HepG2 (cell line): Measurements from ENCODE around the gene PARD3. TPM values are rescaled to one million over a fixed set of nuclear protein-coding genes. Genes with fewer than 3 reads are reported as not detected.

Experiments used
- ATAC-seq: fragments of 200-7000 bp; cut with Tn5 transposase; 3 replicates; pipeline ENCODE4 v1.9.1; 2020; ENCODE audit warnings: mild to moderate bottlenecking, moderate library complexity
- BruUV-seq: library from RNA; stranded (reverse); fragments of 400-500 nt; replicated peaks from 2 replicates; lab custom pipeline; 2021; lab: Mats Ljungman, UMichigan
- CTCF ChIA-PET: fragments of 300-600 bp; formaldehyde crosslinking; extraction: SDS; loops from one replicate; lab custom pipeline; 2021; ENCODE audit warnings: low total read pairs, inconsistent platforms, low intra/inter-chr PET ratio; lab: Yijun Ruan, JAX
- POLR2A ChIA-PET: fragments of 350-600 bp; sonication (Branson Sonifier 250); formaldehyde crosslinking; loops from one replicate; lab custom pipeline; 2020; ENCODE audit warnings: antibody characterized with exemption, inconsistent platforms; lab: Yijun Ruan, JAX
- DNase-seq: peaks from one replicate; pipeline ENCODE4 v3.0.0-alpha.2; 2015; ENCODE audit warnings: low spot score
- FAIRE-seq: peaks from 3 replicates; lab custom pipeline; 2011; peaks lifted over from hg19 to GRCh38; lab: Jason Lieb, UNC
- H2AFZ ChIP-seq: one replicate; pipeline ENCODE4 v1.6.1; 2011; ENCODE audit warnings: low read length, inconsistent platforms
- H3K27ac ChIP-seq: fragments of 300-600 bp; 3 replicates; pipeline ENCODE4 v1.8.0; 2011; ENCODE audit warnings: mixed run types, mild to moderate bottlenecking, mixed read lengths, low read length, inconsistent platforms; ENCODE audit not compliant: insufficient read depth; ENCODE audit errors: extremely low read length
- H3K27me3 ChIP-seq, 2 experiments: fragments of 200-600 bp in 1 of 2; 2 replicates in 1 of 2; 3 replicates in 1 of 2; pipeline versions ENCODE4 v1.6.0 to v1.8.0; 2011; ENCODE audit warnings: low read length in 2 of 2, mild to moderate bottlenecking in 2 of 2, moderate library complexity in 2 of 2, inconsistent platforms in 1 of 2; ENCODE audit not compliant: insufficient read depth in 2 of 2, control insufficient read depth in 1 of 2
- H3K36me3 ChIP-seq, 2 experiments: fragments of 200-600 bp in 1 of 2; replicated peaks in 1 of 2; 2 replicates in 1 of 2; 3 replicates in 1 of 2; pipeline versions ENCODE4 v1.5.1 to v1.8.0; 2011; ENCODE audit warnings: low read length in 2 of 2, inconsistent platforms in 1 of 2; ENCODE audit not compliant: insufficient read depth in 2 of 2, control insufficient read depth in 1 of 2
- H3K4me1 ChIP-seq: 2 replicates; pipeline ENCODE4 v1.5.1; 2012; ENCODE audit warnings: low read length, inconsistent platforms; ENCODE audit not compliant: insufficient read depth
- H3K4me2 ChIP-seq: 2 replicates; pipeline ENCODE4 v1.6.0; 2011; ENCODE audit warnings: low read depth, low read length, inconsistent platforms
- H3K4me3 ChIP-seq, 3 experiments: fragments of 200-600 bp in 1 of 3; sonication (generic), shearing (Covaris generic) in 1 of 3; replicated peaks in 1 of 3; 2 replicates each; pipeline ENCODE4 v1.5.1; 2011 to 2016; ENCODE audit warnings: low read length in 3 of 3, inconsistent platforms in 2 of 3, low read depth in 2 of 3, mild to moderate bottlenecking in 2 of 3, control low read depth in 1 of 3, mixed read lengths in 1 of 3; ENCODE audit not compliant: insufficient read depth in 1 of 3
- H3K79me2 ChIP-seq: one replicate; pipeline ENCODE4 v1.6.1; 2011; ENCODE audit warnings: low read length, inconsistent platforms; ENCODE audit not compliant: insufficient read depth
- H3K9ac ChIP-seq: 2 replicates; pipeline ENCODE4 v1.6.0; 2011; ENCODE audit warnings: mild to moderate bottlenecking, low read depth, low read length, inconsistent platforms; ENCODE audit not compliant: insufficient read depth
- H3K9me3 ChIP-seq: 2 replicates; pipeline ENCODE4 v1.5.1; 2012; ENCODE audit warnings: mild to moderate bottlenecking, low read length
- H4K20me1 ChIP-seq: 2 replicates; pipeline ENCODE4 v1.6.0; 2011; ENCODE audit warnings: inconsistent platforms, mild to moderate bottlenecking, low read length, moderate library complexity; ENCODE audit not compliant: insufficient read depth
- ETV6 ChIP-seq: sonication (generic); formaldehyde crosslinking; conservative IDR thresholded peaks from 2 replicates; pipeline ENCODE4 v1.4.0; 2020; ENCODE audit warnings: missing genetic modification reagents
- ZBED4 ChIP-seq: sonication (generic); formaldehyde crosslinking; IDR thresholded peaks from 2 replicates; pipeline ENCODE4 v1.4.0; 2020; ENCODE audit warnings: missing genetic modification reagents, borderline replicate concordance
- ZBTB44 ChIP-seq: sonication (generic); formaldehyde crosslinking; IDR thresholded peaks from 2 replicates; pipeline ENCODE4 v1.4.0; 2020; ENCODE audit warnings: missing genetic modification reagents
- ZNF276 ChIP-seq: sonication (generic); formaldehyde crosslinking; IDR thresholded peaks from 2 replicates; pipeline ENCODE4 v1.4.0; 2020; ENCODE audit warnings: mild to moderate bottlenecking, low read depth, missing genetic modification reagents
- ZNF878 ChIP-seq: sonication (generic); formaldehyde crosslinking; IDR thresholded peaks from 2 replicates; pipeline ENCODE4 v1.8.1; 2023; ENCODE audit warnings: mild to moderate bottlenecking, missing genetic modification reagents, moderate library complexity
- WGBS: methylation state at CpG from one replicate; pipeline ENCODE4 v1.1.6; 2017; ENCODE audit warnings: low lambda C conversion rate; 5-methylcytosine and 5-hydroxymethylcytosine counted together
- in situ Hi-C: cut with HindIII; loops from 2 replicates; pipeline ENCODE4 v1.10.0; 2017; ENCODE audit warnings: low pct_unique_long_range_greater_than_20kb; ENCODE audit not compliant: extremely low pct_ligation_motif_present
- intact Hi-C: fragments of 100-400 bp; cut with micrococcal nuclease; formaldehyde crosslinking; loops from one replicate; pipeline ENCODE4 v1.10.0; 2022; ENCODE audit not compliant: unreplicated experiment
- polyA plus RNA-seq, 8 experiments: library from polyadenylated mRNA; depleted of rRNA in 3 of 8; stranded (reverse) in 7 of 8; unstranded in 1 of 8; fragments of >200 nt; fragmentation: Illumina TruSeq in 4 of 8; extraction: Trizol in 4 of 8; gene quantifications; 2 replicates each; pipeline versions ENCODE4 v1.2.1 to v1.2.3, GENCODE V29; 2011 to 2016; ENCODE audit warnings: low read depth in 4 of 8, missing spikeins in 1 of 8, mixed read lengths in 1 of 8; ENCODE audit not compliant: insufficient read depth in 1 of 8
- total RNA-seq, 5 experiments: library from RNA; depleted of rRNA; stranded (reverse); fragments of >200 nt; fragmentation: Illumina TruSeq; extraction: Trizol; gene quantifications; 2 replicates each; pipeline ENCODE4 v1.2.3, GENCODE V29; 2016; ENCODE audit warnings: low read depth in 1 of 5

PARD3 gene
- total and polyA plus RNA-seq, 2 of the 13 experiments (the other 11 are each of a cell fraction or from before 2014, with no cell fraction given), result 40.9 to 60.0 TPM

GRCh38 chr10:34087095-34087418 is 728.0 kb downstream of the PARD3 start:
- no TSS peak for BruUV-seq
- Histone ChIP-seq H3K4me3 (no peak overlapping the region), H3K27me3 (no peaks in the 10 kb centered on the region), H3K27ac (no peak overlapping the region), H3K9me3 (peaks cover 8% of the 10 kb centered on the region), H3K36me3 (no peaks in the 10 kb centered on the region), H3K4me1 (peaks cover 8% of the 10 kb centered on the region), H2AFZ (no peak overlapping the region), H3K4me2 (no peak overlapping the region), H3K79me2 (no peaks in the 10 kb centered on the region), H4K20me1 (no peaks in the 10 kb centered on the region), H3K9ac (no peak overlapping the region)
- ATAC-seq (no peak), FAIRE-seq (no peak), DNase-seq (no peak)
- intact Hi-C loops (no loop called here), in situ Hi-C loops (no loop called here)
- CTCF ChIA-PET, result no interaction called here
- POLR2A ChIA-PET, result no interaction called here
- 49% methylated on average over 2 of the region's 3 CpGs for WGBS
- TF ChIP-seq ZBED4 (CRISPR knock-in tag), result no peak
- TF ChIP-seq ZBTB44 (CRISPR knock-in tag), result no peak
- no peak for TF ChIP-seq ZNF276 (CRISPR knock-in tag)
- no peak for TF ChIP-seq ZNF878 (CRISPR knock-in tag)
- TF ChIP-seq ETV6 (CRISPR knock-in tag), result no peak
